M059J (cell line): Measurements from ENCODE around the gene CHODL. TPM values are rescaled to one million over a fixed set of nuclear protein-coding genes. Genes with fewer than 3 reads are reported as not detected.

ENCODE experiments used
- DNase-seq: peaks from one replicate; pipeline ENCODE4 v3.0.0-alpha.2; 2012; ENCODE audit warnings: low read depth
- total RNA-seq: library from RNA; depleted of rRNA; stranded (reverse); fragments of >200 nt; shearing (Covaris generic); gene quantifications from 2 replicates; pipeline ENCODE4 v1.2.3, GENCODE V29; 2014; rRNA removed

Gene CHODL, protein sequence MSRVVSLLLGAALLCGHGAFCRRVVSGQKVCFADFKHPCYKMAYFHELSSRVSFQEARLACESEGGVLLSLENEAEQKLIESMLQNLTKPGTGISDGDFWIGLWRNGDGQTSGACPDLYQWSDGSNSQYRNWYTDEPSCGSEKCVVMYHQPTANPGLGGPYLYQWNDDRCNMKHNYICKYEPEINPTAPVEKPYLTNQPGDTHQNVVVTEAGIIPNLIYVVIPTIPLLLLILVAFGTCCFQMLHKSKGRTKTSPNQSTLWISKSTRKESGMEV
- total RNA-seq, result 0.76 TPM in 1 of 2 replicates, not detected in the other

DNA sequence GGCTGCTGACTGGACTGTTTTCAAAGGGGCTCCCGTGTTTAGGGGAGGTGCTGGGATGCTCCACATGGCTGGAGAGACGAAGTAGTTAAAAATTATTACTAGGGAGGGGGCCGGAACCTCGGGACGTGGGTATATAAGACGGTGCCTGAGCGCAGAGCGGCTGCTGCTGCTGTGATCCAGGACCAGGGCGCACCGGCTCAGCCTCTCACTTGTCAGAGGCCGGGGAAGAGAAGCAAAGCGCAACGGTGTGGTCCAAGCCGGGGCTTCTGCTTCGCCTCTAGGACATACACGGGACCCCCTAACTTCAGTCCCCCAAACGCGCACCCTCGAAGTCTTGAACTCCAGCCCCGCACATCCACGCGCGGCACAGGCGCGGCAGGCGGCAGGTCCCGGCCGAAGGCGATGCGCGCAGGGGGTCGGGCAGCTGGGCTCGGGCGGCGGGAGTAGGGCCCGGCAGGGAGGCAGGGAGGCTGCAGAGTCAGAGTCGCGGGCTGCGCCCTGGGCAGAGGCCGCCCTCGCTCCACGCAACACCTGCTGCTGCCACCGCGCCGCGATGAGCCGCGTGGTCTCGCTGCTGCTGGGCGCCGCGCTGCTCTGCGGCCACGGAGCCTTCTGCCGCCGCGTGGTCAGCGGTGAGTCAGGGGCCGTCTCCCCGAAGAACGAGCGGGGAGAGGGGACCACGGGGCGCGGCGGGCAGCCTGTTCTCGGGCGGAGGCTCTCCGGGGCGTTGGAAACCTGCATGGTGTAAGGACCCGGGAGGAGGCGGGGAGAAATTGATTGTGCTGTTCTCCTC lies at the start of gene CHODL:
Gene CHODL, plus strand, starts transcription at position 163 of the 793 bp plus-strand sequence. Its CDS starts 391 bp downstream, at position 554.
- no peak for DNase-seq

DNA sequence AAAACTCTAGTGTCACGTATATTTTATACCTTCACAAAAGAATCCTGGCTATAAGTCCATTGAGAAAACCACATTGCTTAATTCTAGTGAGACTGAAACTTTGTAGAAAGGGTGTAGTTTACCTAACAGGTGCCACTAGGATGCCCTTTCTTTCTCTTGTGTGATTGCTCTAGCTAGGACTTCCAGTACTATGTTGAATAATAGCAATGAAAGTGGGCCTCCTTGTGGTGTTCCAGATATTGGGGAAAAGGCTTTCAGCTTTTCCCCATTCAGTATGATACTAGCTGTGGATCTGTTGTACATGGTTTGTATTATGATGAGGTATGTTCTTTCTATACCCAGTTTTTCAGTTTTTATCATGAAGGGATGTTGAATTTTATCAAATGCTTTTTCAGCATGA lies 39.7 kb upstream of the CHODL start:
- no peak for DNase-seq

DNA sequence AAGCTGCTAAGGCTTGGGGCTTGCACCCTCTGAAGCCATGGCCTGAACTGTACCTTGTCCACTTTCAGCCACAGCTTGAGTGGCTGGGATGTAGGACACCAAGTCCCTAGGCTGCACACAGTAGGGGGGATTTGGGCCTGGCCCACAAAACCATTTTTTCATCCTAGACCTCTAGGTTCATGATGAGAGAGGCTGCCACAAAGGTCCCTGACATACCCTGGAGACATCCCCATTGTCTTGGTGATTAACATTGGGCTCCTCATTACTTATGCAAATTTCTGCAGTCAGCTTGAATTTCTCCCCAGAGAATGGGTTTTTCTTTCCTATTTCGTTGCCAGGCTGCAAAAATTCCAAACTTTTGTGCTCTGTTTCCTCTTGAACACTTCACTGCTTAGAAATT lies 26.3 kb upstream of the CHODL start:
- no peak for DNase-seq

DNA sequence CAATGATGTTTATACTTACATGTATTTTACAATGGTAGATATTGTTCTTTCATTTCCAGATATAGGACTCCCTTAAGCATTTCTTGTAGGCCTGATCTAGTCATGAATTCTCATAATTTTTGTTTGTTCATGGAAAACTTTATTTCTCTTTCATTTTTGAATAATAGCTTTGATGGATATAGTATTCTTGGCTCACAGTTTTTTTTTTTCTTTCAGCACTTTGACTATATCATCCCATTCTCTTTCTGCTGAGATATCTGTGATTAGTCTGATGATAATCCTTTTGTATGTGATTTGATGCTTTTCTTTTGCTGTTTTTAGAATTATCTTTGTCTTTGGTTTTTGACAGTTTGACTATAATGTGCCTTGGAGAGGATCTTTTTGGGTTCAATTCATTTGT lies 24.1 kb upstream of the CHODL start:
- DNase-seq, result no peak

DNA sequence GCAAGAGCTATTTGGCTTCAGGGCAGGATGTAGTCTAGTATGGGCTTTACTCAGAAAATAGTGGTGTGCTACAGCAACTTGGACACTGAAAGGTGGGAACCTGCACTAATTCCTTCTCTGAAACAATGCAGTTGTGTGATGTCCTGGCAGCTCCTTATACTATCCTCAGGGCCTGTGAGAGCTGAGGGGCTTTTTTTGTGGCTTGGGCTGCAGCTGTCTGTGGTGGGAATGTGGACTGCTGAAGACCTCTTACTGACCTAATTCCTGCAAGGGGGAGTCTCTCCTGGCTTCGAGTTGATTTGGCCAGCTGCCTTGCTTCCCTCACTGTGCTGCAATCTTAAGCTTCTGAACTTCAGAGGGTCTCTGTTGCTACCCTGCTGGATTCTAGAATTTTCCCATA lies 22.3 kb upstream of the CHODL start:
- no peak for DNase-seq

DNA sequence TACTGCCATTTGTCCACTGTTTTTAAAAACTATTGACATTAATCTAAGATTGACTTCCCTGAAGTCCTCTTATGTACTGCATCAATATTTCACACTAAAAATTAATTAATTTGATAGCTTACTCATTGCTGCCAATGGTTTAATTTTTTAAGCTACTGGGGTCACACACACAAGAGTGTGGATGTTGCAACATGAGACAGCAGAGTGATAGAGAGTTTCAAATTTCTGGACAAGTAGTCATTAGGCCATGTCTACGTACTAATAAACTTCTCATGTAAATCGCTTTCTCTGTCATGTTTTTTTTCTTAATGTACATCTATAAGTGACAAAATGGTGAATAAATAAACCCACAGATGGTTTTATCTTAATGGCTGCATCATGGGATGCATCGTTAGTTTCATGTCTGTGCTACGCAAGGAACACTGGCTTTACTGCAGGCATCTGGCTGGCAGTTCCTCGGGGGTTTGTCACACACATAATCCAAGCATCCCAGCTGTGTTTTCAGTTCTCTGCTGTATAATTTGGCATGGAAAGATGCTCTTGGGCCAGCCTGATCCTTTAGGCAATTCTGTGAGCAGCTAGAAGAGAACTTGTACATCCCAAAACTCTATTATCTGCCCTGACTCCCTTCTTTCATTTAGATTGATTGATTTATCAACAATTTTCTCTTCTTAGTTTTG lies 16.4 kb upstream of the CHODL start:
- DNase-seq, result no peak

DNA sequence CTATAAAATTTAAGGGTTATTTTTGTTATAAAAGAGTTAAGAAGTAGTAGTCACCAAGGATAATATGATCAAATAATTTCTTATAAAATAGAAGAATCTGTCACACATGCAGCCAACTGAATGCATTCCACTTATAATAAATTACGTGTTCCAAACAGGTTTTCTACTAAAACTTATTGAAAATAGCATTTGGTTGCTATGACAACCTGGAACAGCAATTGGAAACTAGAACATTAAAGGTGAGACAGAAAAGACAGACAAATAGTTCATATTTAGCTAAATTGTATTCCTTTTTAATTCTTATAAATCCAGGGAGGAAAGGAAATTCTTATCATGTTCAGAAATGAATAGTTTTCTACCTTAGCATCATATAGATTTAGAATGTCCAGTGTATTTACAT lies 9.1 kb upstream of the CHODL start:
- DNase-seq, result no peak

DNA sequence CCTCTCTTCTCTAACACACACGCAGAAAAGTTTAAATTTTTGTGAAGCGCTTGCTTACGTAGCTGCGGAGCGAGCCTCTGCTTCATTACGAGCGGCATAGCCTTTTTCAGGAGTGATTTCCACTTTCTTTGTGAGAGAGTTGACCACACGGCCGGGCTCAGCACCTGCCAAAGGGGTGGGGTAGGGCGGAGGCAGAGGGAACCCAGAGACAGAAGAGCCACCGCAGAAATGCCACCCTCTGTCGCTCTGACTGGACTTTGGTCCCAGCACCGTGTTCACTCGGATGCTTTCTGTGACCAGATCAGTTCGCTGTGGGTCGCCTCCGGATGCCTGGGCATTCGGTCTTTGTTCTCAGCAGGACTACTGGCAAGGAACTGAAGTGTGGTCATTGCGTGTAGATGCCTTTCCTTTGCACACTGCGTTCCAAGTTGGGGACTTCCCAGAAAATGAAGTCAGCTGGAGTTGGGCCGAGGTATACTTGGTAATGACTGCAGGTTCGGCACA lies 883 bp downstream of the CHODL start:
- no peak for DNase-seq

DNA sequence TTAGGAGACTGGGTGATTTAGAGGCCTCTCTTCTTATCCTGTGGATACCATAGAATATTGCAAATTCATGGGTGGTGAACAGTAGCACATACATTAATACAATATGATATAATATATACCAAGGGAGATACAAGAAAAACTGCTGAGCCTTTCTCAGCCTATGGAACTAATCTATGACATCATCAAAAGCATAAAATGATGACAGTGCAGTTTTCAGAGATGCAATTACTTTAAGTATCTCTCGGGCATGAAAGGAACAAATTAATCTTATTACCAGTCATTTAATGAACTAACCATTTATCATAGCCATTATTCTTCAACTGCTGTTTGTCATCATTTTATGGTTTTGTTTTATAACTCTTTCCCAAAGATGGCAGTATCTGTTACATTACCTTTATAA lies 3.5 kb downstream of the CHODL start:
- DNase-seq, result no peak

DNA sequence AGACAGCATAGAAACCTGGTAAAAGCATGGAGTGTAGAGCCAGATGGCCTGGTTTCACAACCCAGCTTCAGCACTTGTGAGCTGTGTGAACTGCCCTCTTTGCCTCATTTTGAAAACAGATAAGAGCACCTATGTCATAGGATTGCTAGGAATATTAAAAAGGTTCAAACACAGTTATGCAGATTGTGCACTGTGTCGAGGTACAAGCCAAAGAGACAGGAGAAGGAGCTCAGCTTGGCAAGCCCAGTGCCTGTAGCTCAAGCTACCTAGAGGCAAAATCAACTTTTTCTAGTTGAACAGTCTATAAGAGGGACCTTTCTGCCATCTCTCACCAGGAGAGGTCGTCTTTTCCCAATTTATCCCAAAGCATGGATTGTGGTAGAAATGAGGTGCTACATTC lies 5.0 kb downstream of the CHODL start:
- no peak for DNase-seq

DNA sequence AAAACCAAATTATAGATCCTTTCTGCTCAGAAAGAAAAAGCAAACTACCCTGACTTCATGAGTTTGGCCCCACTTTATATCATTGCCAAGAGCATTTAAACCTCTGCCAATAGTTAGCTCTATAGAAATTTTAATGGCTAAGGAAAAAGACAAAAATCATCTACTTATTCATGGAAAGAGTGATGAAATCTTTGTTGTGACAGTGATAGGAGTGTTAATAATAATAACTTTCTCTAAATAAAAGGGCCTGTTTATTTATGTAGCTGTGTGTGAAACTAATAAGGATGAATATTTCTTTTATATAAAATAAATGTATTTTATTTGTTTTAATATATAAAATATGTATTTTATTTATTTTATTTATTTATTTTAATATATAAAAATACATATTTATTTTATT lies 6.4 kb downstream of the CHODL start:
- no peak for DNase-seq

DNA sequence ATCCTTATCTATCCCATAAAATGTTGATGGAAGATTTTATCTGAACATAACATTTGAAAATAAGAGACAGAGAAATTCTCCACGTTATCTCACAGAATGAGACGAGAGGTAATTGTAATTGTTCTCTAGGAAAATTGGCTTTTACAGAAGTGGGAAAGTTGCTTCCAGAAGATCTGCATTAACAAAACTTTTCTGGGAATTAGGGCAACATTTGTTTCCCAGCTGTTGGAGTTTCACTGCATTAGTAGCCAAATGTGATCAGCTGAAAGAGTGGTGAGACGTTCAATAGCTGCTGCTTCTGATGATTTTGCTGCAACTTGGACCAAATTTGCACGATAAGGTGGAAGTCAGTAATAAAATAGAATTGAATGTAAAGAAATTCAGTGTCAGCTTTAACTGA lies 7.6 kb downstream of the CHODL start:
- no peak for DNase-seq

DNA sequence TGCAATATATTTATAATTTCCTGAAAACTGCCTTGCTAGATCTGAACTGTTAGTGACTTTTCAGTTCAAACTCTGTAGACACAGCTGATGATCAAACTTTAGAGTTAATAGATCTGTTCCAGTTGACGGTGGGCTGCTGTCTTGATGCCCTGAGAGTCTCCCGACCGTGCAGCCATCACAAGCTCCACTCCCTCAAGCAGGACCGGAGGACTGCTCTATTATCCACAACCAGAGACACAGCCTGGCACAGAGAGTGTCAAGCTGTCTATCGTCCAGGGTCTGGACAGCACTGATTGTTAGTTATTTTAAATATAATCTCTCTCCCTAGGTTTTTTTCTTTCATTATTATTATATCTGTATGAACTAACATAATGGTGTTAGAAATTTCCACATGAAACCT lies 8.0 kb downstream of the CHODL start:
- DNase-seq, result no peak

DNA sequence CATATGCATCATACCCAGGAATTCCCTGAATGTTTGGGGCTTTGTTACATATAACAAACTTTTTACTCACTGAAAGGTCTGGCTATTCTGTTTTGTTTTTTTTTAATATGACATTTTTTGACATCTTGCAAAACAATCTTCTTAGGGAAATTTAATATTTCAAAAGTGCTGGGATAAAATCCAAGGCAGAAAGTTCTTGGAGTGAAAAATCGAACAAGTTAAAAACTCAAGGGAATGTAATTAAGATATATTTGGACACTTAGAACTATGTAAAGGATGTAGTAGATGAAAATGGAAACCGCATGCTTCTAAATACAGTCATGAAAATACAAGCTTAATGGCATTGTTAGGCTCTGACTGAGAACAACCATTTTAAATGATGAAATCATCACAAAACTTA lies 8.6 kb downstream of the CHODL start:
- DNase-seq, result no peak

DNA sequence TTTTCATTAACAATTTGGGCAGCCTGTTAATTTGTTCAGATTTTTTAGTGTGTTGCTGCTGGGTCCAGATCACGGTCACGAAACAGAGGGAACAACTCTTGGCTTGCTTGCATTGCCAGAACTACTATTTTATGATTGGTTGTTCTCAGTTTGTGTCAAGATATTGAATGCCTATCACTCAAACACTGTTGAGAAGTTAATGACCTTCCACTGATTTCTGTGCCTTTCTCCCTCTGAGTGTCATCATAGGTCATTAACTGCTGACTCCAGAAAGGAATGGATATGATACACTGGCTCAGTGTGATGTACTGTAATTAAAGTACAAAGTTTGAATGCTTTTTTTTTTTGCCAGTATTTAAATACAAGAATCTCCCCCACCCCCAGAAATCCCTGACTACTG lies 9.2 kb downstream of the CHODL start:
- no peak for DNase-seq

DNA sequence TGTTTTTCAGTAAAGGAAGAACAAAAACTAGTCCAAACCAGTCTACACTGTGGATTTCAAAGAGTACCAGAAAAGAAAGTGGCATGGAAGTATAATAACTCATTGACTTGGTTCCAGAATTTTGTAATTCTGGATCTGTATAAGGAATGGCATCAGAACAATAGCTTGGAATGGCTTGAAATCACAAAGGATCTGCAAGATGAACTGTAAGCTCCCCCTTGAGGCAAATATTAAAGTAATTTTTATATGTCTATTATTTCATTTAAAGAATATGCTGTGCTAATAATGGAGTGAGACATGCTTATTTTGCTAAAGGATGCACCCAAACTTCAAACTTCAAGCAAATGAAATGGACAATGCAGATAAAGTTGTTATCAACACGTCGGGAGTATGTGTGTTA lies 21.3 kb downstream of the CHODL start:
- no peak for DNase-seq

DNA sequence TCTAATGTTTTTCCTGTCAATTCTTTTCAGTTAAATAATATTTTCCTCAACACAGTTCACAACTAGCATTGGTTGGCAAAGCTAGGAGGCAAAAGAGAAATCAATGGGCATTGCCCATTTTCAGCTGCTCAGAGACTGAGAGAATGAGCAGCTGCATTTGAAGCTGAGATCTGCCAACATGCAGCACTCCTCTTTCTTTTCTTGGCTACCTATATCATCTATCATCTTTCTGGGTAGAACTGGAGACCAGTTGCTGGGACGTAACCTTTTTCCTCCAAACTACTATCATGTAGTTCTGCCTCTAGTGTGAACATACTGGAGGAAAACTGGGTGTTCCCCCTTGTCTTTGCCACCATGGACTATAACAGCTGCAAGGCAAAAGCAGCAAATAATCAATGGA lies 22.9 kb downstream of the CHODL start:
- DNase-seq, result no peak

DNA sequence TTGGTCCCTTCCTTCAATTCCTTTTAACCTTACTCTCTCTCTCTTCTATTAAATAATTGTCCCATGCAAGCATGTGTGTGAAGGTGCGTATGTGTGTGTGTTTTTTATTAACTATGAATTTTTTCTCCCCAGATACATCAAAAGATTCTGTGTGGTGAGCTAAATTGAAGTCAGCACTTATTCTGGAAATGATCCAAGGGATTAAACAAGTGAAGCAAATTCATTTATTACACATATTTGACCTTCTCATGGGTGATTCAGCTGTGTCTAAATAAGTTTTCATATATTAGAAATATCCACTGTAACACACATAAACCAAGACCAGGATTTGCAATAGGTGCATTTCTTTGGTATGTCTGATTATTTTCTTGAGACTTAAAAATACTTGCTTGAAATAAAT lies 24.3 kb downstream of the CHODL start:
- no peak for DNase-seq

DNA sequence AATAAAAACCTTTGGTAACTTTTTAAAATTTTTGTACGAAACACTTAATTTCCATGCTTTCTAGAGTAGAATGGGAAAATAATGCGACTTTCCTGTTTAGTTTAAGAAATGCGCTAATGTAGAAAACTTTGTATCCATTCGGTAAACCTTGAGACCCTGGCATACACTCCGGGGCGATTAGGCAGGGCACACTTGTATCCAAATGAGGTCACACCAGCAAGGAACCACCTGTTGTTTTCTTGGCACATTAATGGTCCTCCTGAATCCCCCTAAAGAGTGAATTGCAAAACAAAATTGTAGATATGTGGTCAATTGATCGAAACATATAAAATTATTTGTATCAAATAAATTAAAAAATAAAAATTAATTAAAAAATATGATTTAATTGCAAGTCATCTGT lies 25.2 kb downstream of the CHODL start:
- DNase-seq, result no peak

DNA sequence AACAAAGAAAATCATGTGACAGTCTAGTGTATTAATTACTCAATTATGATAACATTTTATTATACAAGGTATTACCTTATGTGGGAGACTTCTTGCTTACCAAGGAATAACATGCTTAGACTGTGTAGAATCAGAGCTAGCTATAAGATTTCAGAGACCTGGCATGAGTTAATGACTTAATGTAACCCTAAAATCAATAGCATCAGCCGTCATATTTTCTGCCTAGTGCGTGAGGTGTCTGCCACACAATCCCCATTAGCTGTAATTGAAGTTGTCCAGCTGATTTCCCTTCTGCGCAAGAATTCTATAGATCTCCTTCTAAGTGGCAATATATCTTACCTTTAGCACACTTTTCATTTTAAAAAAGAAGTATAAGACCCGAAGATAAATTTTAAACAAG lies 28.8 kb downstream of the CHODL start:
- DNase-seq, result no peak

DNA sequence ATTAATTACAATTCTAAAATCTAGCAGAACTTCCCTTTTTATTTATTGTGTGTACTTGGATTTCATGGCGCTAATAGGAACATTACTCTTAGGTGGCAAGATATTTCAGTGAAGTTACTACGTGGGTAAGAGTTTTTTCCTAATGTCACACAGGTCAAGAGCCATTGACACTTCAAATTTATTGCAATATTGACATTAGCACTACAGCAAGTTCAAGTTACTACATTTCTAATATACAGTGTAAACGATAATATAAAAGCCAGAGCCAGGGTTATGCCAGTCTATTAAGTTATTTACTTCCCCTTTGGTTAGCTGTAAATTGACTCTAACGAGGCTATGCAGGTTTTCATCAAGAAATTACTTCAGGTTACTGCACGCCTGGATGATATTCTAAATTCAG lies 29.7 kb downstream of the CHODL start:
- DNase-seq, result no peak

DNA sequence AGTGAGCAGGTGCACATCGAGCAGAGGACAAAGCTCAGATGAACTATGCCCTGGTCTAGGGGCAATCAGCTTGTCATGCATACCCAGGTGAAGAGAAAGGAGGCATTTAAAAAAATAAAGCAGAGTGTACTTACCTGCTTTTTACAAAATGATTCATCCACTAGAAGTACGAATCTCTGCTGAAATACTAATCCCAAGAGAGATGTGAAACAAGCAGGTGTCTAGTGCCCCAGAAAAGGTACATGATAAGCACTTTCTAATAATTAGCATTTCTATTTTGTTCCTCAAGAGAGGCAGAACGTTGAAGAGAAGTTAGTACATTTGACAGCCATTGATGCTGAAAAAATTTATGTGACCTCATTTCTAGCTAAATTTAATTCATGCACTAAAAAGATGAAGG lies 31.1 kb downstream of the CHODL start:
- no peak for DNase-seq

DNA sequence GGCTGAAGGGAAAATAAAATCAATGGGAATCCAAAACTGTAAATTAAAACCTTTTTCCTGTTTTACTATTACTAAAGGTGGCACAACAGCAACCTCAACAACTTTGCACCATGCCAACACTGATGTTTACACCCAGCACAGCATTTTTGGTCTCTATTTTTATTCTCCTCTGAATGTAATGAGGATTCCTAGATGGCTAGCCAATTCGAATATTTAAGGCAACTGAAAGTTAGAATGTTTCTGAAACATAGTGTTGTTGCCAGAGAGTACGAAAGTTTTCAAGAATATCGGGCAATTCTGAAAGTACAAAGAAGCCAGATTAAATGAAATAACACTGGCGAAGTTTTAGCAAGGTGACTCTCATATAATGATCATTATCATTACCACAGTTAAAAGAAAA lies 40.7 kb downstream of the CHODL start:
- no peak for DNase-seq
